WI38 (cell line): ENCODE data around the gene RAB11FIP2.

ENCODE experiments used
- H3K4me3 ChIP-seq: 2 replicates; pipeline ENCODE4 v1.5.1; 2011; ENCODE audit warnings: low read depth, mild to moderate bottlenecking, control low read depth, low read length
- TF ChIP-seq, protein P1 (sequence below): IDR thresholded peaks from 2 replicates; pipeline ENCODE4 v1.5.1; 2012; ENCODE audit warnings: low read depth, mild to moderate bottlenecking, control low read depth, low read length

Gene RAB11FIP2

DNA sequence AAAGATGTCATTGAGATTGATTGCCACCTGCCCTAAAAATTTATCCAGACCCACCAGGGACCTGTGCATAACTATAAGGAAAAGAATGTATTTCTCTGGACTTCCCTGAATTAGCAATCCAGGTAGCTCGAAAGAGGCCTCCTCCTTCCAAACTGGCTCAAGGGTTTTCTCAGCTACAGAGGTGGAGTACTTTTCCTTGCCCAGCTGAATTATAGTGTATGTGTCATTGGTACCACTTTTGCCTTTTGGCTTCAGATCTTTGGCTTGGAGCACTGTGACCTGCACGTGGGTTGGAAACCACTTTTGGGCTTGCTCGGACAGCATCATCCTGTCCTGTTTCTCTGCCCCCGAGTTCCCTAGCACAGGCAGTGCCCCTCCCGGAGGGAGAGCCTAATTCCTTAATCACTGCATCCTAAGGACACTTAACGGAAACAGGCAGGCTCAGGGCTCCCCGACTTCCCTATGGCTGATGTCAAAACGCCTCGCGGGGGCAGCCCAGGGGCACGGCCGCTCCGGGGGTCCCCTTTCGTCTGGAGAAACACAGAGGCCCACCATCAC lies 825 bp downstream of the RAB11FIP2 start:
- TF ChIP-seq, protein P1, sequence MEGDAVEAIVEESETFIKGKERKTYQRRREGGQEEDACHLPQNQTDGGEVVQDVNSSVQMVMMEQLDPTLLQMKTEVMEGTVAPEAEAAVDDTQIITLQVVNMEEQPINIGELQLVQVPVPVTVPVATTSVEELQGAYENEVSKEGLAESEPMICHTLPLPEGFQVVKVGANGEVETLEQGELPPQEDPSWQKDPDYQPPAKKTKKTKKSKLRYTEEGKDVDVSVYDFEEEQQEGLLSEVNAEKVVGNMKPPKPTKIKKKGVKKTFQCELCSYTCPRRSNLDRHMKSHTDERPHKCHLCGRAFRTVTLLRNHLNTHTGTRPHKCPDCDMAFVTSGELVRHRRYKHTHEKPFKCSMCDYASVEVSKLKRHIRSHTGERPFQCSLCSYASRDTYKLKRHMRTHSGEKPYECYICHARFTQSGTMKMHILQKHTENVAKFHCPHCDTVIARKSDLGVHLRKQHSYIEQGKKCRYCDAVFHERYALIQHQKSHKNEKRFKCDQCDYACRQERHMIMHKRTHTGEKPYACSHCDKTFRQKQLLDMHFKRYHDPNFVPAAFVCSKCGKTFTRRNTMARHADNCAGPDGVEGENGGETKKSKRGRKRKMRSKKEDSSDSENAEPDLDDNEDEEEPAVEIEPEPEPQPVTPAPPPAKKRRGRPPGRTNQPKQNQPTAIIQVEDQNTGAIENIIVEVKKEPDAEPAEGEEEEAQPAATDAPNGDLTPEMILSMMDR: no peak
- peak overlapping the region; percentile 78 for H3K4me3 ChIP-seq

- TF ChIP-seq, protein P1: no peak
- H3K4me3 ChIP-seq: peak overlapping the region; percentile 78
Measured at GRCh38 chr10:118045158-118045836, 1.4 kb downstream of the RAB11FIP2 start.

- TF ChIP-seq, protein P1: no peak
- no peak overlapping the region for H3K4me3 ChIP-seq
Measured at GRCh38 chr10:118042827-118043242, 3.9 kb downstream of the RAB11FIP2 start.

DNA sequence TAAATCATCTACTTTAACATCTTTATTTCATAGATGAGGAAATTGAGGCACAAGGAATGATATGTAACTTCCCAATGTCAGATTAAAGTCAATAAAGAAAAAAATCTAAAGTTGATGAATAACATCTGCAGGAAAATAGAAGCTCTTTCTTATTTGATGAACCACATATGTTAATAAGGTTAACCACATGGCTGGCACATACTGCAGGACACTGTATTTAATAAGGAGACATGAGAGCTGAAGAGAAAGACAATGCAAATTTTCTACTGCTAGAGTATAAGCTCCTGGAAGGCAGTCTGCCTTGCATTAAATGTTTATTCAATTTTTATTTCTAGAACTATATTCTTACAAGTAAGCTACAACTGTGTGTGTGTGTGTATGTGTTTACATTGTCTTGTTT lies 4.4 kb downstream of the RAB11FIP2 start:
- TF ChIP-seq, protein P1: no peak
- H3K4me3 ChIP-seq: no peak overlapping the region

DNA sequence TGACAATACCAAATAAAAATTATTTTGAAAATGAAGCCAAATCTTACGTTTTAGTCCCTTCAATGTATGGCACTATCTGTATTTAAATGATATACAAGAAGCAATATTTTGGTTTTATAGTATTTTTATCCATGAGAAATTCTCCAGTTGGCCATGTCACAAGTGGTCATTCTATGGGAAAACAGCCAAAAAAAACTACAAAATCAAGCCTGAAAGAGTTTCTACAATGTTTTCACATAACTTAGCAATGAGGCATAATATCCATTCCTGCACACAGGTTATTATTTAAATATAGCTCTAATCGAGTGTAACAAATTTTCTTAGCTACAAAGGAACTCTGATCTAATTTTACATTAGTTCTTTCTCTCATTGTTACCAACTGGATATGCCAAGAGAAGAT lies 5.4 kb downstream of the RAB11FIP2 start:
- no peak overlapping the region for H3K4me3 ChIP-seq
- TF ChIP-seq, protein P1: no peak

GRCh38 chr10:118036281-118036875 lies 10.4 kb downstream of the RAB11FIP2 start:
- TF ChIP-seq, protein P1: no peak
- H3K4me3 ChIP-seq: no peak overlapping the region

- TF ChIP-seq, protein P1: no peak
- H3K4me3 ChIP-seq: no peak overlapping the region
Measured at GRCh38 chr10:118035354-118036005, 11.3 kb downstream of the RAB11FIP2 start.
